NCI-H748 treated with DMSO at 0.1 percent for 48 hours (cell line): ENCODE data around the gene AOPEP.

Experiments used
- DNase-seq: peaks from one replicate; lab custom pipeline; 2025; lab: John Stamatoyannopoulos, UW

The AOPEP gene

GRCh38 chr9:94718936-94719335 lies 7.6 kb upstream of the AOPEP start:
- no peak for DNase-seq

GRCh38 chr9:94719878-94720277 lies 6.6 kb upstream of the AOPEP start:
- DNase-seq: no peak

DNA sequence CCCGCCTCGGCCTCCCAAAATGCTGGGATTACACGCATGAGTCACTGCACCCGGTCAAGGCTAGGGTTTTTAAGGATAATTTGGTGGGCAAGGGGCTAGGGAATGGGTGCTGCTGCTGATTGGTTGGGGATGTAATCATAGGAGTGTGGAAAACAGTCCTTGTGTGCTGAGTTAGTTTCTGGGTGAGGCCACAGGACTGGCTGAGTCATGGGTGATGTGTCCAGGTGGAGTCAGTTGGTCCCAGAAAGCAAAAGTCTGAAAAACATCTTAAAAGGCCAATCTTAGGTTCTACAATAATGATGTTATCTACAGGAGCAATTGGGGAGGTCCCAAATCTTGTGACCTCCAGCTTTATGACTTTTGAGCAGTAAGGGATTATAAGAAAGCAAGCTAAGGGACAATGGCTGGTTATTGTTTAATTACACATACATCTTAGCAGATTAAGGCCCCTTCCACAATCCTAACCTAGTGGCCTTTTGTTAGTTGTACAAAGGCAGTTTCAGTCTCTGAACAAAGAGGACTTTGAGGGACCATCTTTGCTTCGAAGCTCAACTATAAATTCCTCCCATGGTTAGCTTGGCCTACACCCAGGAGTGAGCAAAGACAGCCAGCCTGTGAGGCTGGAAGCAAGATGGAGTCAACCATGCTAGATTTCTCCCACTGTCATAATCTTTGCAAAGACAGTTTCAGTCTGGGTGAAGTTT lies 5.5 kb upstream of the AOPEP start:
- no peak for DNase-seq

DNA sequence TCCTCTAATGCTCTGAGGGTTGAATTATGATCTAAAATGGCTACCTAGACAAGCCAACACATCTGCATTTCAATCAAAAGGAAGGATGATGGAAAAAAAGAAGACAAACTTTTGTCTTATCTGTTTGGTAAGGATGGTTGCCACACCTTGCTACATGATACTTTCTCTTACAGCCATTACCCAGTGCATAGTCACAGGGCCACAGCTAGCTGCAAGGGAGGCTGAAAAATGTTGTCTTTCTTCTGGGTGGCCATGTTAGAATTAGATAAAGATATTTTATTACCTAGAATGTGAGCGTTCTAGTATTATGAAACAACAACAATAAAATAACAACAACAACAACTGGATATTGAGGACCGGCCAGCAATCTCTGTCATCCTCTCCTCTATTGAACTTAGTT lies 4.7 kb upstream of the AOPEP start:
- no peak for DNase-seq

- no peak for DNase-seq
Measured at GRCh38 chr9:94725293-94725692, 1.2 kb upstream of the AOPEP start.

DNA sequence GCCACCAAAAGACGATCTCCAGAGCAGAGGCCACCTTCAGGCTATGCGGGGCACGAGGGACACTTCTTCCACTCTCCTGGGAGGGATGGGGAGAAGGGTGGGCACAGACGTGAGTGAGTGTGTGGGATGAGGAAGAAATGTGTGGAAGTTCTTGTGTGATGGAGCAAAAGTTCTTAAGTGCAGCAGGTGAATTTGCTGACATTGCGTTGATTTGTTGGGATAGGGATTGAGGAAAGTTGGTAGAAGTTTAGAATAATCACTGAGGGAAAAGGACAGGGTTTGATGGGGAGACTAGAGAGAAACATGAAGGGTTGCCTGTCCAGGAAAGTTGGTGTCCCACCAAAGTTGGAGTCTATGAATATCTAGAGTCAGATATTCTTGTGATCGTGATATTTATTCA lies 2.2 kb downstream of the AOPEP start:
- no peak for DNase-seq

- no peak for DNase-seq
Measured at GRCh38 chr9:94729199-94729598, 2.7 kb downstream of the AOPEP start.

DNA sequence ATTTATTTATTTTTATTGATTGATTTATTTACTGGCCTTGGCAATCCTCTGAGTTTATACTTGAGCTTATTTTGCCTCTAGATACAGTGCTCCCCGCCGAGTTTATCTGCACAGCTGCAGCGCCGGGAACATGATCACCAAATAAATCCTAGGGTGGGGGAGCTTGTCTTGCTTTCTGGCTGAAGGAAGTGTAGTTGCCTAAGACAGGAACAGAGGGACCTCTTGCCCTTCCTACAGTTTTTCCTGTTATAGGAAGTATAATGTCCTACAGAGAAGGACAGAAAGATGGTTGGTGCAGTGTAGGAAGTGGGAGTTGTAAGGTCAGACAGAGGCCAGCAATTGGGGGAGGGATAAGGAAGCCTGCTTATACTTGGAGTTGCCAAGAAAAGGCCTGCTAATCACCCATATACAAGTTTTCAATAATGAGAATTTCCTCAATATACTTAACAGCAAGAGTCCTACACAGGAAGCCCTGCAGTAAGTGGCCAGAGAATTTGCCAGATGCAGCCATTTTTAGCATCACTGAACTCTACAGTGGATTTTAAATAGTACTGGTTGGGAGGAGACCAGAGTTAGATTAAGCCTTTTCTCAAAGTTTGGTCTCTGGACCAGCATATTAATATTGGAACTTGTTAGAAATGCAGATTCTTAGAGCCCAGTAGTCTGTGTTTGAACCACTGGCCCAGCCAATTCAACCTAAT lies 7.7 kb downstream of the AOPEP start:
- DNase-seq: no peak

DNA sequence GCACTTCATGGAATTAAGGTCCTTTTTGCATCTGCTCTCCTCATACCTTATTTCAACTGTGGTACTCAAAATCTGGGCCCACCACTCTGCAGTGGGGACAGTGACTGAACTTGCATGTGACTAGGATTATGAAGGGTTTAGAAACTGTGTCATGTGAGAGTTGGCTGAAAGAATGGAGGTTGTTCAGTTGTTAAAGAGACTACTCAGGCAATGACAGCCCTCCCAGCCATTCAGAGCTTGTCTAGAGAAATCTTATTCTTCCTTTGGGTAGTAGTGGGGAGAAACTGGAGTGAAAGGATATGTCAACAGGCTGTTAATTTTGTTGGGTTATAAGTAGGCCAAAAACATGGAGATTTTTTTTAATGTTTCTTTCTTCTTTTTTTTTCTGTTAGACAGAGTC lies 10.3 kb downstream of the AOPEP start:
- DNase-seq: no peak

GRCh38 chr9:94740145-94740840 lies 13.8 kb downstream of the AOPEP start:
- no peak for DNase-seq

DNA sequence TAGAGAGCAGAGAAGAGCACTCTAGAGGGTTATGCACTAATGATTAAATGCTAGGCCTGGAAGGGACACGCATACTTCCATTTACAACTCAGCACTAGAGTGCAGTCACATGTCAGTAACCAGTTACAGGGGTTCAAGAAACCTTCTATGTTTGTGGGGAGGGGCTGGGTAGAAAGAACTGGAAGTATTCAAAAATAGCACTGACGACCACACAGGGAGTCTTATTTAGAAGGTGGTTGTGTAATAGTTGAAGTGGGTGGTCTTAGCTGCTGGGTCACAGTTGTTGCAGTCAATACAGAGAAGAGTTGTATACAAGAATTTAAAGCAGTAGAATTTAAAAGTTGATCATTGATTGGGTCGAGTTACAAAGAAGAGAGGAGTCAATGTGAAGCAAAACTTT lies 15.4 kb downstream of the AOPEP start:
- DNase-seq: no peak

DNA sequence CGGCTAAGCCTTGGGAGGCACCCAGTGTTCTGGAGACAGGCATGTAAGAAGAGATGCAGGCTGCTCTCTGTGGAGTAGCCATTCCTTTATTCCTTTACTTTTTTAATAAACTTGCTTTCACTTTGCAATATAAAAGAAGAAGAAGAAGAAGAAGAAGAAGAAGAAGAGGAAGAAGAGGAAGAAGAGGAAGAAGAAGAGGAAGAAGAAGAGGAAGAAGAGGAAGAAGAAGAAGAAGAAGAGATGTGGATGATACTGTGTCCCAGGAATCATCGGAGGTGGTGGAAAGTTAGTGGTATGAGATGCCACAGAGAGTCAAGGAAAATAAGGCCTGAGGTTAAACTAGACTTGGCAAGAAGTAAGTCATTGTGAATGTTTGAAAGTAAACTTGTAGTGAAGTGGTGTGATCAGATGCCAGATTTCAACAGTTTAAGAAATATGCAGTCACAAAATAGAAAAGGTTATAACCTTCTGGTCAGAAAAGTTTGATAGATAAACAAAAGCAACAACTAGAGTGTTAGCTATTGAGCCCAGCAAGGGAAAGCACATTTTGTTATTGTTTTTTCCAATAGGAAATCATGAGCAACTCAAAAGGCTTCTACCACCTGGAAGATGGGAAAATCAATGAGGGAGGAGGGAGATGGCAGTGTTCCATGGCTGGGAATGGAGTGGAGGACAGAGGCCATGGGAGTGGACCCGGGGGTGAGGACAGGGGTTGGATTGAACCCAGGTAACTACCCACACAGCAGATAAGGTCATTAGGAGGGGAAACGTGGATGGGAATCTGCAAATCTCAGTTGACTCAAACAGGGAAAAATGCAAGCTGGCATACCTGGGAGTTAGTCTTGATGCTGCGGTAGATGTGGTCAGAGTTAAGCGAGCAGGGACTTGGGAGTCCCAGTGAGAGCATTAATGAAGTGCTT lies 16.8 kb downstream of the AOPEP start:
- no peak for DNase-seq

DNA sequence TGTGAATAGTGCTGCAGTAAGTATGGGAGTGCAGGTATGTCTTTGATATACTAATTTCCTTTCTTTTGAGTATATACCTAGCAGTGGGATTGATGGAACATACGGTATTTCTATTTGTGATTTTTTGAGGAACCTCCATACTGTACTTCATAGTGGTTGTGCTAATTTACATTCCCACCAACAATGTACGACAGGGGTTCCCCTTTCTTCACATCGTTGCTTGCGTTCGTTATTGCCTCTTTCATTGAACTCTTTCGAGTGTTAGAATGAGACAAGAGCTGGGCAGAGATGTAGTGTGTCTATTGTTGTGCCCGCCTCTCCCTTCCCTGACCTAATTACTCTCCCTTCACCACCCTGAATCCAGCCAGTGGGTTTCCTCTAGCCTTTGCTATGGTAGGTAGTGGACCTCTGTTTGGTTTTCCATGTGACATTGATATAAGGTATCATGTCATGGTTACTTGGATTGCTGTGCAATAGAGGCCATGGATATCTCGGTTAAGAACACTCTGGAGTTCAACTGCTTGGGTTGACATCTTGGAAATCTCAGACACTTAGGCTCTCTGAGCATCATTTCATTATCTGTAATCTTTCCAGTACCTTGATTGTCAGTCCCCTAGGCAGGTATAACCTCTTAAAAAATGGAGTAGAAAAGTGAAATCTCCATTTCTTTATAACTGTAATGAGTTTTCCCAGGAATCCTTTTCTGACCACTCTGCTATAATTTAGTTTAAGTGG lies 19.5 kb downstream of the AOPEP start:
- DNase-seq: no peak

DNA sequence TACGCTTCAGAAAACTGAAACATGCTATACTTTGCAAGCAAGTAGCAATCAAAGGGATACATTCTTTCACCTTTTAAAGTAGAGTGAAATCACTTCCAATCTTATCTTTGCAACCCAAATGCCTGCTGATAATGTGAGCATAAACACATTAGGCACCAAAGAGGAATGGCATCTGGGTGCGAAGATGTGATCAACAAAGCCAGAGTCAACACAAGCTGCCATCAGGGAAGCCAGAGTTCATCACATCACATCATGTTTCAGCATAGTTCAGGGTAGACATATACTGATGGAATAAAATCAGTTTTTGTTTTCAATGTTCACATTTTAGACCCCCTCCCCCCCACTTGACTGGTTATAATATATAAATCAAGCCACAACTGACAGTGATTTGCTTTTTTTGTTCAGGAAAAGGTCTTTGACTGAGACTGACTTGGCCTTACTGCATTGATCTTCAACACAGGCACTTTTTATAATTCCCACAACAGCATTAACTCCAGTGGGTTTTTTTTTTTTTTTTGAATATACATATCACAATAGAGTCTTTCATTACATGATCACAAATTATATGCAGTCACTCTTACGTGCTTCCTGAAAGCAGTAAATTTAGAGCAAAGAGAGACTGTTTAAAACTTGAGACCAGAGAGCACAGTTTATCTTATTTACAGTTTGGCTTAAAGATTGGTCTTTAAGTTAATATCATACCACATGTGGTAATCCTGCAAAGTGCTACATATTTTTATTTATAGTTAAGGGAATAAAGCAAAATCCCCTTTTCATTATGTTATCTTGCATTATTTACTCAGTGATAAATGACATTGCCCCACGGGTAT lies 20.3 kb downstream of the AOPEP start:
- no peak for DNase-seq

- no peak for DNase-seq
Measured at GRCh38 chr9:94754976-94755475, 28.5 kb downstream of the AOPEP start.

DNA sequence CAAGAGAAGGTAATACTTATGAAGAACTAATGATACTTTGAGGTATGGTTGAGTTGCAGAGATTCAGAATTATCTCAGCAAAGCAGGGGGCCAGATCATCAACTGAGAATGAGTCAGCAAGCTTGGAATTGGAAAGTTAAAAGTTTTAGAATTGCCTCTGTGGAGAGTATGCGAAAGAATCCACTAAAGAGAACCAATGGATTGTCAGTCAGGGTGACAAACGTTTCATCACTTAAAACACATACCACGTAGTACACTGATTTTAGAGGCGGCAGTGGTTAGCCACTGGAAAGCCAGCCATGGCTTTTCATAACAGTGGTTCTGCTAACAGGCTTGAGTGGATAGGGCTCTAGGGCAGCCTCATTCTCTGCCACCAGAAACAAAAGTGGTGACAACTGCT lies 30.7 kb downstream of the AOPEP start:
- DNase-seq: no peak

DNA sequence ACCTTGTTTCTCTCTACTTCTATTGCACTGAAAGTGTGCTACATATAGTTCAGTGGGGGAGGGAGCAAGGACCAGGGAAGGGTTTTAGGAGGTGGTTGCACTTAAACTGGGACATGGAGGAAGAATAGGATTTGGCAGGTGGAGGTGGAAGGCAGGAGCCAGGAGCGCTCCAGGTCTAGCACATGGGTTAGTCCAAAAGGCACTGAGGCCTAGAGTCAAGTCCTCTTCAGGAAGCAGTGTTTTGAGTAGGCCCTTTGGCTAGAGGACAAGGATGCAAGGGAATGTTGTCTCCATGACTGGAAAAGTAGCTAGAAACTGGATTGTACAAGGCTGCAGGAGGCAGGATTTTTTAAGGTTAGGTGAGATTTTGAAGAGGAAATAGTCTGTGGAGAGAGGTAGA lies 31.5 kb downstream of the AOPEP start:
- no peak for DNase-seq

DNA sequence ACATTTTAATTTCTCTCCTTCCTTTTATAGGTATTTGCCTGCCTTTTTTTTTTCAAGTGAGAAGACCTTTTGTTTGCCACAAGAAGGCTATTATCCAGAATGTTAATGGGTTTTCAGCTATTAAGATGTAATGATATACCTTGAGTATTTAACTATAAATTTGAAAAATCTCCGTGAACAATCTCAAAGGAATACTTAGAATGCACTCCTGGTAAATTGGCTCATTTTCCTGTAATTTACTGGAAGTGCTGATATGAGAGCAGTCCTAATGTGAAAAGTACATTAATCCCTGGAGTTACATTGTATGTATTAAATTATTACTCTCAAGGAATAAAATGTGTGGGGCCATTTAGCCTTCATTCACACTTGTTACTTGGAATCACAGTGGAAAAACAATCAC lies 32.4 kb downstream of the AOPEP start:
- DNase-seq: no peak

DNA sequence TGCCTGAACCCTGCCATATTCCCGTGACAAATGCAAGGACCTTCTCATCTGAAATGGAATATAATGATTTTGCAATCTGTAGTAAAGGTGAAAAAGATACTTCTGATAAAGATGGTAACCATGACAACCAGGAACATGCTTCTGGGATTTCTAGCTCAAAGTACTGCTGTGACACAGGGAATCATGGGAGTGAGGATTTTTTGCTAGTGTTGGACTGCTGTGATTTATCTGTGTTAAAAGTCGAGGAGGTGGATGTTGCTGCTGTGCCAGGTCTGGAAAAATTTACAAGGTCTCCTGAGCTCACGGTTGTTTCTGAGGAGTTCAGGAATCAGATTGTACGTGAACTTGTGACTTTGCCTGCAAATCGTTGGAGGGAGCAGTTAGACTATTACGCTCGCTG lies 33.5 kb downstream of the AOPEP start:
- no peak for DNase-seq

DNA sequence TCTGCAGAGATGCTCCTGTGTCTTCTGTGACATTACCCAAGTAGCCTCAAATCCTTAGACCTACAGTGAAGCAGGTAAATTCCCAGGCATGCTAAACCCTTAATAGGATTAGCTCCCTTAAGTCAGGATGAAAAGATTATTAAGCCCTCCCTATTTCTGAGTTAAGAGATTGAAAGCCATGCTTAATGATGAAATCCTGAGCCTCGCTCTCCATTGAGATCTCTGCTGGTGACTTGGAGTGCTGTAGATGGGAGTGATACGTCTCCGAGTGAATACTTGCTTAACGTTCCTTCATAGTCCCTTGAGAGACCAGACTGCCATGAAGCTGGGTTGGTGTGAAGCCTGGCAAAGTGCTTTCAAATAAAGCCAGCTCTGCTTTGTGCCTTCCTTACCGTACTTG lies 34.2 kb downstream of the AOPEP start:
- DNase-seq: no peak
